ENCODE measurements around the gene TPK1.

The TPK1 gene

GRCh38 chr7:144791488-144791887, 44.4 kb downstream of the TPK1 start:
- no peak overlapping the region for H3K9ac ChIP-seq (ENCODE audit: low read length)
- H2BK120ac ChIP-seq (ENCODE audit: low read depth, low read length) = no peak overlapping the region
- H3K4me2 ChIP-seq (ENCODE audit: low read length) = no peak overlapping the region
- H3K79me1 ChIP-seq (ENCODE audit: low read length) = no peaks in the 10 kb centered on the region
- no peak overlapping the region for H2BK15ac ChIP-seq (replicated peaks; ENCODE audit: low read depth)
- WGBS (ENCODE audit: extremely low coverage, insufficient coverage, low lambda C conversion rate) = no CpG with 5 or more reads among the region's 2 CpGs
- no peak overlapping the region for H3K56ac ChIP-seq (ENCODE audit: low read length)
- no peak overlapping the region for H3K4me3 ChIP-seq (ENCODE audit: low read length)
- no peak overlapping the region for H2AK5ac ChIP-seq (ENCODE audit: low read length)
- H3K79me2 ChIP-seq (ENCODE audit: control insufficient read depth, insufficient read depth, low read length) = no peaks in the 10 kb centered on the region
- no peaks in the 10 kb centered on the region for H3K4me1 ChIP-seq (ENCODE audit: control insufficient read depth, low read depth, low read length)
- no peaks in the 10 kb centered on the region for H3K36me3 ChIP-seq (ENCODE audit: control insufficient read depth, insufficient read depth, low read length)
- no peak overlapping the region for H2BK5ac ChIP-seq (ENCODE audit: low read length)
- no peak overlapping the region for H4K8ac ChIP-seq (ENCODE audit: low read depth, low read length)
- no peak overlapping the region for H3K18ac ChIP-seq (ENCODE audit: low read length)
- no peak overlapping the region for H3K23ac ChIP-seq (ENCODE audit: low read length)
- no peaks in the 10 kb centered on the region for H3K27me3 ChIP-seq (ENCODE audit: insufficient read depth, low read length, poor library complexity)
- H3K4ac ChIP-seq (ENCODE audit: low read depth, low read length) = no peak overlapping the region
- no peak overlapping the region for H4K5ac ChIP-seq (ENCODE audit: low read length)
- no peak overlapping the region for H3K27ac ChIP-seq (ENCODE audit: low read depth, low read length)
- DNase-seq = no peak

GRCh38 chr7:144787127-144787526, 48.7 kb downstream of the TPK1 start:
- Histone ChIP-seq H3K79me1 (ENCODE audit: low read length) (no peaks in the 10 kb centered on the region), H3K9ac (ENCODE audit: low read length) (no peak overlapping the region), H3K56ac (ENCODE audit: low read length) (no peak overlapping the region), H3K4ac (ENCODE audit: low read depth, low read length) (no peak overlapping the region), H3K27me3 (ENCODE audit: insufficient read depth, low read length, poor library complexity) (no peaks in the 10 kb centered on the region), H4K5ac (ENCODE audit: low read length) (no peak overlapping the region), H3K4me3 (ENCODE audit: low read length) (no peak overlapping the region), H2BK15ac (replicated peaks; ENCODE audit: low read depth) (no peak overlapping the region), H3K79me2 (ENCODE audit: control insufficient read depth, insufficient read depth, low read length) (no peaks in the 10 kb centered on the region), H3K18ac (ENCODE audit: low read length) (no peak overlapping the region), H2BK5ac (ENCODE audit: low read length) (no peak overlapping the region), H4K8ac (ENCODE audit: low read depth, low read length) (no peak overlapping the region), H3K4me1 (ENCODE audit: control insufficient read depth, low read depth, low read length) (no peaks in the 10 kb centered on the region), H3K36me3 (ENCODE audit: control insufficient read depth, insufficient read depth, low read length) (no peaks in the 10 kb centered on the region), H2BK120ac (ENCODE audit: low read depth, low read length) (no peak overlapping the region), H3K23ac (ENCODE audit: low read length) (no peak overlapping the region), H3K4me2 (ENCODE audit: low read length) (no peak overlapping the region), H3K27ac (ENCODE audit: low read depth, low read length) (no peak overlapping the region), H2AK5ac (ENCODE audit: low read length) (no peak overlapping the region)
- peak; percentile 32 for DNase-seq
- WGBS (ENCODE audit: extremely low coverage, insufficient coverage, low lambda C conversion rate) = no CpG with 5 or more reads among the region's 2 CpGs

- H3K79me2 ChIP-seq (ENCODE audit: control insufficient read depth, insufficient read depth, low read length) = no peaks in the 10 kb centered on the region
- H3K4me1 ChIP-seq (ENCODE audit: control insufficient read depth, low read depth, low read length) = no peaks in the 10 kb centered on the region
- no peak overlapping the region for H3K9ac ChIP-seq (ENCODE audit: low read length)
- no peak overlapping the region for H2BK120ac ChIP-seq (ENCODE audit: low read depth, low read length)
- no peak overlapping the region for H3K27ac ChIP-seq (ENCODE audit: low read depth, low read length)
- H2BK5ac ChIP-seq (ENCODE audit: low read length) = no peak overlapping the region
- peak; percentile 40 for DNase-seq
- no peak overlapping the region for H3K4ac ChIP-seq (ENCODE audit: low read depth, low read length)
- H3K27me3 ChIP-seq (ENCODE audit: insufficient read depth, low read length, poor library complexity) = no peaks in the 10 kb centered on the region
- no peak overlapping the region for H3K23ac ChIP-seq (ENCODE audit: low read length)
- H4K8ac ChIP-seq (ENCODE audit: low read depth, low read length) = no peak overlapping the region
- H3K18ac ChIP-seq (ENCODE audit: low read length) = no peak overlapping the region
- H4K5ac ChIP-seq (ENCODE audit: low read length) = no peak overlapping the region
- no peaks in the 10 kb centered on the region for H3K79me1 ChIP-seq (ENCODE audit: low read length)
- no peak overlapping the region for H2BK15ac ChIP-seq (replicated peaks; ENCODE audit: low read depth)
- H2AK5ac ChIP-seq (ENCODE audit: low read length) = no peak overlapping the region
- WGBS (ENCODE audit: extremely low coverage, insufficient coverage, low lambda C conversion rate) = no CpG with 5 or more reads among the region's 2 CpGs
- no peaks in the 10 kb centered on the region for H3K36me3 ChIP-seq (ENCODE audit: control insufficient read depth, insufficient read depth, low read length)
- H3K4me2 ChIP-seq (ENCODE audit: low read length) = no peak overlapping the region
- H3K56ac ChIP-seq (ENCODE audit: low read length) = no peak overlapping the region
- no peak overlapping the region for H3K4me3 ChIP-seq (ENCODE audit: low read length)
These were observed 49.3 kb downstream of the TPK1 start for GRCh38 chr7:144786522-144786921.

GRCh38 chr7:144786079-144786478, 49.8 kb downstream of the TPK1 start:
- Histone ChIP-seq H3K27me3 (ENCODE audit: insufficient read depth, low read length, poor library complexity) (no peaks in the 10 kb centered on the region), H3K9ac (ENCODE audit: low read length) (no peak overlapping the region), H3K4me3 (ENCODE audit: low read length) (no peak overlapping the region), H4K5ac (ENCODE audit: low read length) (no peak overlapping the region), H3K79me2 (ENCODE audit: control insufficient read depth, insufficient read depth, low read length) (no peaks in the 10 kb centered on the region), H3K18ac (ENCODE audit: low read length) (no peak overlapping the region), H2BK5ac (ENCODE audit: low read length) (no peak overlapping the region), H3K79me1 (ENCODE audit: low read length) (no peaks in the 10 kb centered on the region), H2AK5ac (ENCODE audit: low read length) (no peak overlapping the region), H3K27ac (ENCODE audit: low read depth, low read length) (no peak overlapping the region), H3K4ac (ENCODE audit: low read depth, low read length) (no peak overlapping the region), H2BK120ac (ENCODE audit: low read depth, low read length) (no peak overlapping the region), H3K4me2 (ENCODE audit: low read length) (no peak overlapping the region), H4K8ac (ENCODE audit: low read depth, low read length) (no peak overlapping the region), H2BK15ac (replicated peaks; ENCODE audit: low read depth) (no peak overlapping the region), H3K23ac (ENCODE audit: low read length) (no peak overlapping the region), H3K36me3 (ENCODE audit: control insufficient read depth, insufficient read depth, low read length) (no peaks in the 10 kb centered on the region), H3K4me1 (ENCODE audit: control insufficient read depth, low read depth, low read length) (no peaks in the 10 kb centered on the region), H3K56ac (ENCODE audit: low read length) (no peak overlapping the region)
- WGBS (ENCODE audit: extremely low coverage, insufficient coverage, low lambda C conversion rate) = no CpG with 5 or more reads among the region's 1 CpG
- peak; percentile 26 for DNase-seq

GRCh38 chr7:144785521-144785920, 50.3 kb downstream of the TPK1 start:
- Histone ChIP-seq H3K4me1 (ENCODE audit: control insufficient read depth, low read depth, low read length) (no peaks in the 10 kb centered on the region), H3K36me3 (ENCODE audit: control insufficient read depth, insufficient read depth, low read length) (no peaks in the 10 kb centered on the region), H3K23ac (ENCODE audit: low read length) (no peak overlapping the region), H2BK5ac (ENCODE audit: low read length) (no peak overlapping the region), H3K4me2 (ENCODE audit: low read length) (no peak overlapping the region), H3K4me3 (ENCODE audit: low read length) (no peak overlapping the region), H3K56ac (ENCODE audit: low read length) (no peak overlapping the region), H3K27me3 (ENCODE audit: insufficient read depth, low read length, poor library complexity) (no peaks in the 10 kb centered on the region), H3K79me2 (ENCODE audit: control insufficient read depth, insufficient read depth, low read length) (no peaks in the 10 kb centered on the region), H4K8ac (ENCODE audit: low read depth, low read length) (no peak overlapping the region), H2BK15ac (replicated peaks; ENCODE audit: low read depth) (no peak overlapping the region), H3K4ac (ENCODE audit: low read depth, low read length) (no peak overlapping the region), H3K79me1 (ENCODE audit: low read length) (no peaks in the 10 kb centered on the region), H3K18ac (ENCODE audit: low read length) (no peak overlapping the region), H3K27ac (ENCODE audit: low read depth, low read length) (no peak overlapping the region), H3K9ac (ENCODE audit: low read length) (no peak overlapping the region), H4K5ac (ENCODE audit: low read length) (no peak overlapping the region), H2AK5ac (ENCODE audit: low read length) (no peak overlapping the region), H2BK120ac (ENCODE audit: low read depth, low read length) (no peak overlapping the region)
- DNase-seq = no peak
- no CpG with 5 or more reads among the region's 1 CpG for whole genome bisulfite sequencing (ENCODE audit: extremely low coverage, insufficient coverage, low lambda C conversion rate)

- Histone ChIP-seq H3K79me1 (ENCODE audit: low read length) (no peaks in the 10 kb centered on the region), H3K4me1 (ENCODE audit: control insufficient read depth, low read depth, low read length) (no peaks in the 10 kb centered on the region), H3K4me3 (ENCODE audit: low read length) (no peak overlapping the region), H2AK5ac (ENCODE audit: low read length) (no peak overlapping the region), H3K9ac (ENCODE audit: low read length) (no peak overlapping the region), H4K8ac (ENCODE audit: low read depth, low read length) (no peak overlapping the region), H3K79me2 (ENCODE audit: control insufficient read depth, insufficient read depth, low read length) (no peaks in the 10 kb centered on the region), H3K4ac (ENCODE audit: low read depth, low read length) (no peak overlapping the region), H3K4me2 (ENCODE audit: low read length) (no peak overlapping the region), H2BK5ac (ENCODE audit: low read length) (no peak overlapping the region), H3K27ac (ENCODE audit: low read depth, low read length) (no peak overlapping the region), H2BK15ac (replicated peaks; ENCODE audit: low read depth) (no peak overlapping the region), H3K27me3 (ENCODE audit: insufficient read depth, low read length, poor library complexity) (no peaks in the 10 kb centered on the region), H4K5ac (ENCODE audit: low read length) (no peak overlapping the region), H3K18ac (ENCODE audit: low read length) (no peak overlapping the region), H2BK120ac (ENCODE audit: low read depth, low read length) (no peak overlapping the region), H3K36me3 (ENCODE audit: control insufficient read depth, insufficient read depth, low read length) (no peaks in the 10 kb centered on the region), H3K56ac (ENCODE audit: low read length) (no peak overlapping the region), H3K23ac (ENCODE audit: low read length) (no peak overlapping the region)
- peak; percentile 18 for DNase-seq
- WGBS (ENCODE audit: extremely low coverage, insufficient coverage, low lambda C conversion rate) = no CpG with 5 or more reads among the region's 3 CpGs
These were observed 50.9 kb downstream of the TPK1 start for GRCh38 chr7:144784943-144785342.

Data from mesendoderm (in vitro differentiated cells).